GM19372 (cell line): ENCODE results near the gene SIRPA.

Experiments used
- ATAC-seq: cut with Tn5 transposase; IDR thresholded peaks from one replicate; pipeline ENCODE4 v1.9.1; 2021; ENCODE audit warnings: mild to moderate bottlenecking, low read depth, moderate library complexity; ENCODE audit not compliant: unreplicated experiment

Gene SIRPA

DNA sequence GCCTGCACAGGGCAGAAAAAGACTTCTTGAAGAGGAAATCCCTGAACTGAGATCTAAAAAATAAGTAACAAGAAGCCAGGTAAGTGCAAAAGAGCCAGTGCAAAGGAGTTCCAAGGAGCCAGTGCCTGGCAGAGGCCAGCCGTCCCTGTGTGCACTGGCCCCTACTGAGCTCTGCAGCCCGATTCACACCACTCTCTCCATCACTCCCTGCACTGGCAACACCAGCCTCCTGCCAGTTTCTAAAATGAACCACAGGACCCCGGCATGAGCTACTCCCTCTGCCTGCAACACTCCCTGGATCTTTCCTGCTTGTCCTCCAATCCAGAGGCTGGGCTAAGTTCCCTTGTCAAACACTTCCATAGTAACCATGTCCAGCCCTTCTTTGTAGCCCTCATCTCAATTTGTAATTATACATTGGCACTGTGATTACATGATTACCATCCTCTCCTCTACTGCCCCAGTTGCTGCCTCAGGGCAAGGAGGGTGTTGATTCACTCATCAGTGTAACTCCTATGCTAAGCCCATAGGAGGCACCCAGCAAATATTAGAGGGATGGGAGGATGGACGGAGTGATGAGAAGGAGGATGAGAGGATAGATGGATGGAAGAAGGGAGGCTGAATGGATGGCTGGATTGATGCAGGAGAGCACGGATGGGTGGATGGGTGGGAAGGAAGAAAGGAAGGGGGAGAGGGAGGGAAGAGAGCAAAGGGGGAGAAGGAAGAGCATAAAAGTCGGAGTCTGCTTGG lies 49.3 kb downstream of the SIRPA start:
- ATAC-seq, result no peak

DNA sequence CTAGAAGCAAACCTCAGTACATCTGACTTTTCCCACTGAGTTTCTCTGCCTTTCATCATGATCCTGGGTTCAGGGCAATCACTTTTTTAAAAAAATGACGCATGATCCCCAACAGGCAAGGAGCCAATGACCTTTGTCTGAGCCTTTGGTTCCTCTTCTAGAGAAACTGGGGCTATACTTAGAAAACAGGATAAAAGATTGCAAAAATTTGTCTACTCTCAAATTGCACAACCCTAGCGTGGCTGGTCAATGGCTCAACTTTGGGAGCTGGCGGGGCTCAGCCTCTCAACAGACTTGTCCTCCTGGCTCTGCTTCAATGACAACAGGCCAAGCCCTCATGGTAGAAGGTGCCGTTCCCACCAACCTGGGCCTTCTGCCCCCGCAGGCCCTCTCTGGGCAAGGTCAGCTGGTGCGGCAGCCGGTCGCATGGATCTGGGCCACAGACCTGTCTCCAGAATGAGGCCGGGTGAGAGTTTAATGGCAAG lies 50.0 kb downstream of the SIRPA start:
- ATAC-seq, result no peak

DNA sequence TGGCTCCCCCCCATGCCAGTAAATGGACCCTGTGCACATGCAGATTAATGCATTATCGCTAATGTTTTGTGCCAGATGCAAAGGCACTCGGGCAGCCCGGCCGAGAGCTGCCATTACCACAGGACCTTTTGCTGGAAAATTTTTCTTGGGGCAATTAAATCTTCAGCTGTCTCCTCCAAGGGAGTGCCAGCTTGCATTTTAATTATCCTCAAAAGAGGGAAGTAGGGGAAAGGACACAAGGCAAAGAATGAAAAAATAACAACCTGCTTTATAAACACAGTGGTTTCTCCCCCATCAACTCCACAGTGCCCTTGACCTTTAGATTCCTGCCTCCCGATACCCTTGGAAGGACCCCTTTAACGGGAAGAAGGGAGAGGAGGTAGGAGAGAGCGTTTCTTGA lies 50.5 kb downstream of the SIRPA start:
- ATAC-seq, result no peak

DNA sequence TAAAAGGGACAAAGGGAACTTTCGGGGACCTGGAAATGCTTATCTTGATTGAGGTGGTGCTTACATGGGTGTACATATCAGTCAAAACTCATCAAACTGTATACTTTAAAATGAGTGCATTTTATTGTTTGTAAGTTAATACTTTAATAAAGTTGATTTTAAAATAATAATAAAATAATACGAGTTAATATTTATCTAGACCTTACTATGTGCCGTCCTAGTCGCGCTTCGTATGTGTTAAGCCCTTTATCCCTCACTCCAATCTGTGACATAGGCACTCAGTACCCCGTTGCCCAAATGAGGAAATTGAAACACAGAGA lies 51.2 kb downstream of the SIRPA start:
- no peak for ATAC-seq

DNA sequence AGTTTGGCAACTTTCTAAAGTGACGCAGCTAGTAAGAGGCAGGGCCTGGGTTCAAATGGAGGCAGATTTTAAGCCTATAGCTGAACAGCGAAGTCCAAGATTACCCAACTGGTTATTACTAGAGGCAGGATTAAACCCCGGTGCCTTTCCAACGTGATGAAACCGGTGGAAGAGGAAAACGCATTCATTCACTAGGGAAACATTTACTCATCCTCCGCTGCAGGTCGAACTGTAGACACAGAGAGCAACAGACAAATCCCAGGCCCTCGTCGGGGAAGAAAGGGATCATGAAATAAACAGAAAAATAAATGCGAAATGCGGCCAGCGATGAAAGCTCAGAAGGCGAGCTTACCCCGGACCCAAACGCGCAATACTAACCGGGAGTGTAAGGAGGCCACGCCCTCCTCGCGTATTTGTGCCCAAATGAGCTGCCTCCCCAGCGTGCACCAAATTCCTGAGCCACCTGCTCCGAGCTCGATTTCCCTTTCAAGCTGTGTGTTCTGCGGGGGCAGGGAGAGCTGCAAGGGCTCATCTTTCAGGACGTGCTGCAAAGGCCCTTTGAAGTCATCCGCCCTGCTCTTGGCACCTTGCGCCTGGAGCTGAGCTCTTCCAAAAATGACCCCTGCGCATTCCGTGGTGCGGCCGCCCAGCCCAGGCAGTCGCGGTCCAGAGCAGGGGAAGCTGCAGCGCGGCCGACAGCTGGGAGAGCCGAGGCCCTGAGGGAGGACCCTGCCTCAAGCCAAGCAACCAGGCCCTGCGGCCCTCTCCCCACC lies 51.7 kb downstream of the SIRPA start:
- ATAC-seq, result no peak

DNA sequence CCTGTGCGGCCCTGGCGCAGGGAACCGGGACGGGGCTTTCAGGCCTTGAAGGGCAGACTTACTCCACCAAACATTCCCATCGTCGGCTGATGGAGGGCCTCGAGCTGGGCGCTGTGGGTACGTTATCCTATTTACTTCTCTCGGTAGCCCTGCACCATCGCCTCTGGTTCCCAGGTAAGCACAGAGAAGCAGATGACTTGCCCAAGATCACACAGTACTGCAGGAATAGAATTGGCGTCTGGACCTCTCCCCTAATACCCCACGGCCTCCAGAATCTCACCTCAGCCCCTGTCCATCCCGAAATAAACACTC lies 52.3 kb downstream of the SIRPA start:
- no peak for ATAC-seq

DNA sequence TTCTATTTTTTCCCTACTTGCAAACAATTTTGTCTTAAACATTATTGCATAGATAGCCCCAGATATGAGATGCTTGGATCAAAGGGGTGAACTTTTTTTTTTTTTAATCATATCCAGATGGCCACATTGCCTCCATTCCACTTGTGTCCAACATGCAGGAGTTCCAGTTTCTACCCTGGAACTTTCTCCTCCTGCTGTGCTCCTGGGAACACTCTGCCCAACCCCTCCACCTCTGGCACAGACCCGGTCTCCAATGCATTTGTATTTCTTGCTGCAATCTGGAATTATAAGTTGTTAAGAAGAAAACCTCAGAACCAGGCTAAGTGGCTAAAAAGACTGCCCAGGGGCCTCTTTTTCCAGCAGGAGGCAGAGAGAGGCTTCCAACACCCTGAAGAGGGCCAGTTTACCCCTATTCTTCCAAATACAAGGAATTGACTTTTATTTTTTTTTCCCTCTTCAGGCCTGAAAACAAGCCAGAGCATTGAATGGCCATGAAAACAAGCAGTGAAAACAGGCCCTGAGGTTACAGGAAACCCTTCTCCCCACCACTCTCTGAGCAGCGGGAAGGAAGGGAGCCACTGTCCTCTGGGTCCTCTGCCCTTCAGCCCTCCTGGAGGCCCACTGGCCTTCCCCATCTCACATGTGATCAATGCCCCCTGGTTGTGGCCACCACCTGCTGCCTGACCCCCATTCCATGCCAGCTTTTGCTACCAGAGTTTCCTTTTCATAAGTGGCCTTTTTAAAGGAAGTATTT lies 54.3 kb downstream of the SIRPA start:
- no peak for ATAC-seq

DNA sequence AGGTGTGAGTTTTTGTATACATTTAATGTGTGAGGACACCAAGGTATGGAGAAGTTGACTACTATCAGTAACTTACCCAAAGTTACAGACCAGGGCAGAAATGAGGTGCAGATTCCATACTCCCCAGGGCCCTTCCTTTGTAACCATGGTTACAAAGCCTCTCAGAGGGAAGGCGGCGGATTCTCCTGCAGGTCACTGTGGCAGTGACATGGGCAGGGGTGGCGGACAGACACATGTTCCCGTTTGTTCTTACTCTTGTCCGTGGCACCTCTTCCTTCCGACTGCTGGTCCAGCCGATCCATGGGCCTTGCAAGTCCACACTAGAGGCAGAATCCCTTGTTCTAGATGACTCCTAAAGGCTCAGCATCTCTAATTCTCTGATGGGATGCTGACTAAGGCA lies 55.6 kb downstream of the SIRPA start:
- ATAC-seq, result no peak

DNA sequence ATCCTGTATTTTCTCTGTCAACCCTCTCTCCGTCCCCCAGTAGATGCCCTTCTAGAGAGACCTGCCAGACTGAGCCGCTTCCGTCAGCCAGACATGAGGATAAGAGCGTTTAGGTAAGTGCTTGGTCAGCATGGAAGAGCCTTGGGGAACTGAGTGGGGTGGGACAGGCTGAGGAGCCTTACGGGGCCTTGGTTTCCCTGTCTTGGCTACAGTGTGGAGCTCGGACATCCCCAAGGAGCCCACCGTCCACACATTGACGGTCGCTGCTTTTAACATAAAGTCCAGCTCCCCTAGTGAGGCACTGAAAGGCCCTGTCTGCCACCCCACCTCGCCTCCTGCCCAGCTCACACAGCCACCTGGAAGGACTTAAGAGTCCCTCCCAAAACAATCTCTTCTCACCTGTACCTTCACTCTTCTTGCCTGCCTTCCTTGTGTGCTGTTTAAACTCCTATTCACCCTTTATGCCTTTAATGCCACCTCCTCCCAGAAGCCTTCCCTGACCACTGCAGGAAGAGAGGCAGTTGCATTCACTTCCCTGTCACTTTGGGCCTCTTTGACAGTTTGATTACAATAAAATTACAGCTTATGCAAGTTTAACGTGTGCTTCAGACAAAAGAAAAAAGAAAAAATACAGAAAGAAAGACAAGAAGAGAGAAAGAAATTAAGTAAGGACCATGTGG lies 56.4 kb downstream of the SIRPA start:
- ATAC-seq, result no peak

DNA sequence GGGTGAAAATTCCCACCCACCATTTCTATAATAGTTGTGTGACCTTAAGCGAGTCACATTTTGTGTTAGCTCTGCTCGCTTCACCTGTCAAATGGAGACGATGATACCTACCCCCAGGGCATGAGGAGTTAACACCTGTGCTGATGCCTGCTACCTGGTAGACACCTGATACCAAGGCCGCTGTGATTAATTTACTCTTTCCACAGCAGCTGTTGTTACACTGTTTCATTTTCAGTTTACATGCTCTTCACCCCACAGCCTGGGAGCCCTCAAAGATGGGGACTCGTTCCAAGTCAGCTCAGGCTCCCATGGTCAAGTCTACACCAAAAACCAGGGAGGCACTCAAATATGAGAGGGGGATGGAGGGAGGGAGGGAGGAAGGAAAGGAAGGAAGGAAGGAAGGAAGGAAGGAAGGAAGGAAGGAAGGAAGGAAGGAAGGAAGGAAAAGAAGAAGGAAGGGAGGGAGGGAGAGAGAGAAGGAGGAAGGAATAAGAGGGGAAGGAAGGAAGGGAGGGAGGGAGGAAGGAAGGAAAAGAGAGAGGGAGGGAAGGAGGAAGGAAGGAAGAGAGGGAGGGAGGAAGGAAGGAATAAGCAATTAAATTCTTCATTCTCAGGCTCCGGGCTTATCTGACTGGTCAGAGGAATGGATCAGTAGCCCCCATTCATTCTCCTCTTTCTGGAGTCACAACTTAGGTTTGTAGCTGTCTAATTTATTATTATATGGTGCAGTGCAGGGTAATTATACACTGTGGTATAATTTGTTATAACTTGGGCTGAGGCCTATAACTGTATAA lies 57.7 kb downstream of the SIRPA start:
- ATAC-seq, result no peak

DNA sequence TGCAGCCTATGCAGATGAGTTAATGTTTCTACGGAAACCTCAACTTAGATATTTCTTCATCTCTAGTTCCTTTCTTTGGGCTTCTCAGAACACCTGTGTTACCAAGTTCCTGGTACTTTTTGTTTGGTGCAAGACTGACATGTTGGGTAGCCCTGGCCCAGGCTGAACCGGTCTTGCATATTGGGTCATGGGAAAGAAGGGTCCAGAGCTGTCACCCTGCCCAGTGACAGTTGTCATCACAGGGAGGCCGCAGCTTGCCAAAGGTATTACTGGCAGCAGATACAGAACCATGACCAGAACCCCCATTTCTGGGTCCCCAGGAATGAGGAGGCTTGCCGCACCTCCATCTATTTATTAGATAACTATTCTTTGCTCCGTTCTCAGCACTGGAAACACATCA lies 58.4 kb downstream of the SIRPA start:
- no peak for ATAC-seq

DNA sequence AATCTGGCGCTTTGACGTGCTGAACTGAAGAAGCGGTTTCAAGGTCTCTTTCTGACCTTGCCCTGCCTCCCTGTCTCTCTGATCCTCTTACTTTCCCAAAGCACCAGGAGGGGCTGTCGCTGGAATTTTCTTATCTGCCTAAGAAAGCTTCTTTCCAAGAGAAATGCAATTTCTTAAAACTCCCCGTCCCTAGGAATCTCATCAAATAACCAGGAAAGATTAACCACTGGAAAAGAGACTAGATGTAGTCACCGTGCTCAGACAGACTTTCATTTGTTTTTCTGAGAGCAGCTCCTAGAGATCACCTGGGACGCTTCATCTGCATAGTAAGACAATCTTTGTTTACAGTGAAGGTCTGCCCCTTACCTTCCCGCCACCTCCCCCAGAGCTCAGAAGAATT lies 60.0 kb downstream of the SIRPA start:
- ATAC-seq, result no peak

DNA sequence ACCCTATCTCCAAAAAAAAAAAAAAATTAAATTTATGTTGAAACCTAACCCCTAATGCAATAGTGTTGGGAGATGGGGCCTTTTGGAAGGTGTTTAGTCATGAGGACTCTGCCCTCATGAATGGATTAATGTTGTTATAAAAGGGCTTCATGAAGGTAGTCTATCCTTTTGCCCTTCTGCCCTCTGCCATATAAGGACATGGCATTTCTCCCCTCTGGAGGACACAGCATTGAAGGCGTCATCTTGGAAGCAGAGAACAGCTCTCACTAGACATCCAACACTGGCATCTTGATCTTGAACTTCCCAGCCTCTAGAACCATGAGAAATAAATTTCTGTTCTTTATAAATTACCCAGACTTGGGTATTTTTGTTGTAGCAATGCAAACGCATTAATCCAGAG lies 63.2 kb downstream of the SIRPA start:
- ATAC-seq, result no peak

DNA sequence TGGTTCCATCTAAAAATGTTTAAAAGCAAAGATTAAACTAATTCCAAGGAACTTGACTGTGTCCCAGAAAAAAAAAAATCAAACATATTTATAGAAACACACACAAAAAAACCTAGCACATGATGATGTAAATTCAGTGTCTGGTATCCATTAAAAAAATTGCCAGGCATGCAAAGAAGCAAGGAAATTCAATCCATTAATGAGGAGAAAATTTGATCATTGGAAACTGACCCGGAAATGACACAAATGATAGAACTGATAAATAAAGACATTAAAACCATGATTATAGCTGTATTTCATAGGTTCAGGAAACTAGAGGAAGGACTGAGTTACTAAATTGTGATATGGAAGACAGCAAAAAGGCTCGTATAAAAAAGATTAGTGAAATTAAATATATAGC lies 63.9 kb downstream of the SIRPA start:
- no peak for ATAC-seq

DNA sequence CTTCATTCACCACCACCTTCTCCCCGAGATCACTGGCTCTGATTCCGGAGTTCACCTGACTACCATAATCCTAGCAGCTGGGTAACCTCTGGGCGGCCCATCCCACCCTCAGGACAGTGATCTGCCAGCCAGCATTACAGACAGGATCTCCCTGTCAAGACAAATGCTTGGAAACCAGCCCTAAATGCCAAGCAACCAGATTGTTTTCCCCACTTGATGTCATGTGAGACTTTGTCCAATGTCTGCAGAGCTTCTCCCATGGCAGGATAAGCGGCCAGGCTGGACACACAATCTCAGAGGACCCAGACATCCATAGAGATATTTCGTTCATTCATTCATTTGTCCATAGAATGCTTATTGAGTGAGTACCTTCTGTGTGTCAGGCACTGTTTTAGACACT lies 66.2 kb downstream of the SIRPA start:
- ATAC-seq, result no peak

DNA sequence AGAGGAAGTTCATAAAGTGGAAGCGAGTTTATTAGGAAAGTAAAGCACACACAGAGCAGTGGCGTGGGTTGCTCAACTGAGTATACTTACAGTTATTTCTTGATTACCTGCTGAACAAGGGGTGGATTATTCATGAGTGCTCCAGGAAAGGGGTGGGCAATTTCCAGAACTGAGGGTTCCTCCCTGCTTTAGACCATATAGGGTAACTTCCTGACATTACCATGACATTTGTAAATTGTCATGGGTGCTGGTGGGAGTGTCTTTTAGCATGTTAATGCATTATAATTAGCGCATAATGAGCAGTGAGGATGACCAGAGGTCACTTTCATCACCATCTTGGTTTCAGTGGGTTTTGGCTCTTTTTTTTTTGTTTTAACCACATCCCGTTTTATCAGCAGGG lies 68.9 kb downstream of the SIRPA start:
- ATAC-seq, result no peak

DNA sequence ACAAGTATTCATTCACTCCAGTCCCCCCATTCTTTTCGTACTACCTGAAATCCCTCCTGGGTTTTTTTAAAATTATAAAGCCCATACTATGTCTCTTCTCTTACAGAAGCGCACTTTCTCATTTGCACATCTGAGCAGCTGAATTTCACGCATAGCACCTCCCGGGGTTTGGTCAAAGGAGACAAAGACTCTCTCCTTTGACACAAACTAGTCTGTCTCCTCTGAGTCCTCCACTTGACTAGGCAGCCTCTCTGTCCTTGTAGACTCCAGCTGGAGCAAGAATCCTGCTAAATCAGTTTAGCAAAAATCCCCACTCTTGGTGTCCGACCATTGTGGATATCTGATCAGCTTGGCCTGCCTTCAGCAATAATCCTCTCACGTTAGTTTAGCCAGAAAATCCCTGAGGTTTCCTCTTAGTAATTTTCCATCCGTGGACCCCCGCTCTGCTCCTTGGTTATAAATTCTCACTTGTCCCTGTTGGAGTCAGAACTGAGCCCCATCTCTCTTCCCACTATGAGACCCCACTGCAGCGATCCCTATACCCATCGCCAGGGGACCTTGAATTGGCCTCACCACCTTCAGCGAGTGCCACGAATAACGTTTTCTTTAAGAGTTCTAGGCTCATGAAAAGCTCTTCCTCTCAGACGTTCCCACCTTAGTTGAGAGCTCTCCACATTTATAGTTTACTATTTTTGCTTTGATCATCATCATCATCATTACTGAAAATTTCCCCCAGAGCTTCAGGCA lies 69.6 kb downstream of the SIRPA start:
- ATAC-seq, result no peak

DNA sequence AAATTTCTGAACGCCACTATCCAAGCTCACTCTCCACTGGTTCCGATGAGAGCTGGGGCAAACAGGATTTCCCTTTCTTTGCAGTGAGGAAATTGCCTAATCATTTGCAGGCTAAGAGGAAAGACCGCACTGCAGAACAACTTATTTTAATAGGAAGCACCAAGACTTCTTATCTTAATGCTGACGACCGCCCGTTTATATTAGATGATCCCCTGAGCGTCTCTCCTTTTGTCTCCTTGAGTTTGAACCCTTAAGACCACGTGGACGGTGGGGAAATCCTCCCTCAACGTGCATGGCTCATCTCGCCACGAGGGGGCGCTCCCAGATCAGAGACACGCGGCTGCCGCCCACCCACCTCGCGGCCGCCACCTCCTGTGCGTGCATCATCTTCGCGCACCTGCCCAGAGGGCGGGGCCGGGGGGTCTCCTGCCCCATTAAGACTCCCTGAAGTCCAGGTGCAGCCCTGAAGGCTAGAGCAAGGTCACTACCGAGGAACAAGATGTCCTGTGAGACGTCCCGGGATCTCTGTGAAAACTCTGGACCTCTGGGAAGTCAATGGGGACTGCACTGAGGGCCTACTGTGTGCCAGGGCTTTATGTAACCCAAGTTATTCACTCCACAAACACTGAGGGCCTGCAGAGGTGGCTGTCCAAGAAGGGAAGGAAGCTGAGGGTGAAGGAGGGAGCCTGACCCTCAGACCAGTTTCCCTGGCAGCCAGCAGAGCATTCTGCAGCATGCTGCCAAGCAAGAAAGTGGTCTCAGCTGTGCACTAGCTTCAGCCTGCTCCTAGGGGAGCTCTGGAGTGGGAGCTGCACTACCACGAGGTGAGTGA lies 70.5 kb downstream of the SIRPA start:
- ATAC-seq, result no peak

DNA sequence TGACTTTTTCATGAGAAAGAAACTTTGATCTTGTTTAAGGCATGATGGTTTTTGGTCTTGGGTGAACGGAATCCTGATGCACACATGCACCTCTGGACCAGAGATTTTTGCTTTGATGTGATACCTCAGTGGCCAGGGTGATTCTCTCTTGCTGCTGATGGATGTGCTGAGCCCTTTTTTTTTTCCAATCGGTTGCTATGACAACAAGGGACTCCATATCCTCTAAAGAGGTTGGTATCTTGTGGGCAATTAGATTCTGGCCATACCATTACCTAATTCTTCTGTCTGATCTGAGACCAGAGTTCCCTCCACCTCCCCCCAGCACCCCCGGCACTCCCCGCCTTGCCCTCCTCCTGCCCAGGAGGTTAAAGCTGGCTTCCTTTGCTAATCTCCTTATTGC lies 73.8 kb downstream of the SIRPA start:
- no peak for ATAC-seq
